H1 (cell line): ENCODE results near the gene SCGN.

Experiments used
- ATF3 ChIP-seq: IDR thresholded peaks from 2 replicates; pipeline ENCODE4 v1.6.1; 2011; ENCODE audit warnings: low read depth, mild to moderate bottlenecking, low read length; ENCODE audit not compliant: insufficient read depth
- CHD2 ChIP-seq: IDR thresholded peaks from 2 replicates; pipeline ENCODE4 v1.6.1; 2012; ENCODE audit warnings: low read length, improper control_type of control experiment
- CREB1 ChIP-seq: IDR thresholded peaks from 2 replicates; pipeline ENCODE4 v1.6.1; 2012; ENCODE audit warnings: inconsistent platforms
- CTCF ChIP-seq, 3 experiments: IDR thresholded peaks; 1 replicate in 2 of 3; 2 replicates in 1 of 3; pipeline versions ENCODE4 v1.5.1 to v1.6.1; 2011; ENCODE audit warnings: low read length in 3 of 3, mild to moderate bottlenecking in 3 of 3, inconsistent platforms in 2 of 3, low read depth in 1 of 3, moderate library complexity in 1 of 3; ENCODE audit not compliant: insufficient read depth in 1 of 3; ENCODE audit errors: control extremely low read depth in 1 of 3
- HDAC2 ChIP-seq, 2 experiments: fragments of 300-600 bp in 1 of 2; sonication (generic) in 1 of 2; IDR thresholded peaks; 2 replicates each; pipeline ENCODE4 v1.6.1; 2011 to 2012; ENCODE audit warnings: low read depth in 2 of 2, low read length in 2 of 2, mild to moderate bottlenecking in 2 of 2, moderate library complexity in 2 of 2, borderline replicate concordance in 1 of 2, inconsistent platforms in 1 of 2
- HDAC6 ChIP-seq: IDR thresholded peaks from one replicate; pipeline ENCODE4 v1.7.1; 2012; ENCODE audit warnings: low read depth, mild to moderate bottlenecking, inconsistent platforms, low read length, moderate library complexity
- JUND ChIP-seq: IDR thresholded peaks from 2 replicates; pipeline ENCODE4 v1.6.1; 2011; ENCODE audit warnings: mild to moderate bottlenecking, improper control_type of control experiment, low read length
- MAFK ChIP-seq: IDR thresholded peaks from 2 replicates; pipeline ENCODE4 v1.6.1; 2012; ENCODE audit warnings: low read depth, mild to moderate bottlenecking, improper control_type of control experiment, low read length
- POLR2A ChIP-seq, 2 experiments: IDR thresholded peaks; 1 replicate in 1 of 2; 2 replicates in 1 of 2; pipeline ENCODE4 v1.6.1; 2011; ENCODE audit warnings: low read depth in 2 of 2, low read length in 2 of 2, mild to moderate bottlenecking in 2 of 2; ENCODE audit errors: control extremely low read depth in 1 of 2
- POLR2AphosphoS5 ChIP-seq: IDR thresholded peaks from 2 replicates; pipeline ENCODE4 v1.6.1; 2011; ENCODE audit warnings: low read depth, low read length
- RAD21 ChIP-seq, 2 experiments: IDR thresholded peaks in 1 of 2; conservative IDR thresholded peaks in 1 of 2; 2 replicates each; pipeline ENCODE4 v1.6.1; 2011; ENCODE audit warnings: low read depth in 2 of 2, low read length in 2 of 2, improper control_type of control experiment in 1 of 2, inconsistent platforms in 1 of 2, mild to moderate bottlenecking in 1 of 2, moderate library complexity in 1 of 2
- RFX5 ChIP-seq: IDR thresholded peaks from 2 replicates; pipeline ENCODE4 v1.6.1; 2011; ENCODE audit warnings: low read depth, low read length, improper control_type of control experiment, borderline replicate concordance
- ZNF274 ChIP-seq: IDR thresholded peaks from 2 replicates; pipeline ENCODE4 v1.7.0; 2012; ENCODE audit warnings: low read length, borderline replicate concordance; ENCODE audit errors: extremely low read depth

GRCh38 chr6:25641377-25641776, 10.6 kb upstream of the SCGN start:
- TF ChIP-seq ZNF274 = no peak
- TF ChIP-seq JUND = no peak
- TF ChIP-seq POLR2A (IDR thresholded peaks at IDR 0.05; ENCODE audit: control extremely low read depth in 1 of 2, low read depth in 2 of 2, low read length in 2 of 2) = no peak
- no peak for TF ChIP-seq ATF3
- no peak for TF ChIP-seq CTCF (IDR thresholded peaks at IDR 0.05; ENCODE audit: control extremely low read depth in 1 of 3, insufficient read depth in 1 of 3, low read depth in 1 of 3, low read length in 3 of 3)
- TF ChIP-seq CHD2 = no peak
- no peak for TF ChIP-seq MAFK
- no peak for TF ChIP-seq CREB1
- no peak for TF ChIP-seq RFX5
- no peak for TF ChIP-seq HDAC2 (IDR thresholded peaks at IDR 0.05; ENCODE audit: borderline replicate concordance in 1 of 2, low read depth in 2 of 2, low read length in 2 of 2)
- no peak for TF ChIP-seq POLR2AphosphoS5
- no peak for TF ChIP-seq RAD21 (IDR thresholded peaks at IDR 0.05 in 1 of 2, conservative IDR thresholded peaks at IDR 0.05 in 1 of 2; ENCODE audit: low read depth in 2 of 2, low read length in 2 of 2)
- no peak for TF ChIP-seq HDAC6
